ENCODE results near the gene HLA-C.
"Not testable (repeated sequence)": the region's sequence is repeated elsewhere in the genome, so short reads cannot be mapped to it uniquely, and the experiment has no call there.

The HLA-C gene

DNA sequence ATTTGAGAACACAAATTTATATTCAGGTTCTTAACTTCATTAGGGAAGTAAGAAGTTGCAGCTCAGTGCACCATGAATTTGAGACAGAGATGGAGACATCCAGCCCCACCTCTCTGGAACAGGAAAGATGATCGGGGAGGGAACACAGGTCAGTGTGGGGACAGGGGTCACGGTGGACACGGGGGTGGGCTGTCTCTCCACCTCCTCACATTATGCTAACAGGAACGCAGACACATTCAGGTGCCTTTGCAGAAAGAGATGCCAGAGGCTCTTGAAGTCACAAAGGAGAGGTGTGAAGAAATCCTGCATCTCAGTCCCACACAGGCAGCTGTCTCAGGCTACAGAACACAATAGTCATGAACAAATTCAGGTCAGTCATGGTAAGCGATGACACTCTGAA is 3.1 kb downstream of the HLA-C start:
- FAIRE-seq = no peak

DNA sequence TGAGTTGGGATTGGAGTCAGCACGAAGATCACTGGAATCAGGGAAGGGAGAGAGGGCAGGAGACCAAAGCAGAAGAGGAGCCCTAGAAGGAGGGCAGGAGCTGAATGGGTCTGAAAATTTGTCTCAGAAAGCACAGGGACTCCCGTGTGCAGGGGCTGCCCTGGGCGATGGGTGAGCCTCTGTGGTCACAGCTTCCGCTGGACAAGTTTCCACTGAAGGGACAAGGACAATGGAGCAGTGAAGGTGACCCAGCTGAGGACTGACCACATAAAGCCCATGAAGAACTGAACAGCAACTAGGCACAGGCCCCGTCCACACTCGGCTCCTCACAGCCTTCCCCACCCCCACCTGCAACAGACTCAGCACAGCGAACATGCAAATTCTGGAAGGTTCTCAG is 3.5 kb downstream of the HLA-C start:
- no peak for FAIRE-seq

DNA sequence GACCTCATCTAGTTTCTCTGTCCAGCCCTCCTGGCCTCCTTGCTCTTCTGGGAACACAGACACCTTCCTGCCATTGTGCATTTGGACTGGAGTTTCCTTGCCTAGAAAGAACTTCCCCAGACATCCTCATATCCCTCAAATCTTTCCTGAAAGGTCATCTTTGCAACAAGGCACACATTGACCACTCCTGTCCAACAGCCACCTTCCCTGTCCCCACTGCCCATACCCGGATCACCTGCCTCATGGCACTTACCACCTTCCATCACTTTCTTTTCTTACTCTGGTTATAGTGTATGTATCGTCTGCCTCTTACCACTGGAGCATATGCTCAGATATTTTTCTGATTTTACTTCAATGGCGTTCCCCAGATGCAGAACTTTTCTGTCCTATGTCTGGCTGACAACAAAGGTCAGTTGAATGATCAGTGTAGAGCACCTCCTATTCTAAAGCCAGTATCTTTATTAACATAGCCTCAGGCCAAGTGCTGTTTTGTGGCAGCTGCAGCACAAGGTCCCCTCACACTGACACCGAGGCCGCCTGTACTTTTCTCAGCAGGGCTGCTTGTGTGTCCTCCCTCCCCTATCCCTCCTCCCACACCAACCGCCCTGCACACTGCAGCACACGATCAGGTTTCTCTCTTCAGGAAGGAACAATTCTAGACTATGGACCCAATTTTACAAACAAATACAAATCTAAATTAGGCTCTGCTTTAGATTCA is 4.1 kb downstream of the HLA-C start:
- FAIRE-seq = no peak

DNA sequence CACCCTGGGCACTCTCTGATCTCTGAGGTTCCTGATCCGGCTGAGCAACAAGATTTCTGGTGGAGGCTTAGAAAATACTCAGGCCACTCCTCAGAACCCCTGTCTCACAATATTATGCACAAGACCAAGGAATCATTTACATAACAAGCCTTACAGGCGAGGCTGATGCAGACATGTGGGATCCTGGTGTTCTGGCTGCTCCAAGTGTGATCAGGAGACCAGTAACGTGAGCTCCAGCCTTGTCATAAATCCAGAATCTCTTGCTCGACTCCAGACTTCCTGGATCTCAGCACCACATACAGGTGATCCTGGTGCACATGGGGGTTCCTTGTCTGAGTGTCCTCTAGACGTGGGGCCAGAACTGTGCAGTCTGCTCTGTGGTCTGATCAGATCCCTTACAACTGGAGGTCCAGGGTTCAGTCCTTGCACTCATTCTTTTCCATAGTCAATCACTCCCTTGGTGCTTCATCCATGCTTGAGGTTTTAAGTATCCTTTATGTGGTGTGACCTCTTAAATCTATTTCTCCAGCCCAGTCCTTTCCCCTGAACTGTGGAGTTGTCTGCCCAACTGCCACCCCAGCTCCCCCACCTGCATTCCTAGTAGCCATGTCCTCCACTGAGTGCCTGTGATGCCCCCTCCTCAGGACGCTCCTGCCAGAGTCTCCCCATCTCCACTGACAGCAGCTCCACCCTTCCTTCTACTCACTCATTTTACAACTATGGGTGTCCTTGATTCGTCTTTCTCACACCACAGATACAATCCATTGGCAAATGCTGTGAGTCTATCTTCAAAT is 5.1 kb downstream of the HLA-C start:
- FAIRE-seq = no peak

DNA sequence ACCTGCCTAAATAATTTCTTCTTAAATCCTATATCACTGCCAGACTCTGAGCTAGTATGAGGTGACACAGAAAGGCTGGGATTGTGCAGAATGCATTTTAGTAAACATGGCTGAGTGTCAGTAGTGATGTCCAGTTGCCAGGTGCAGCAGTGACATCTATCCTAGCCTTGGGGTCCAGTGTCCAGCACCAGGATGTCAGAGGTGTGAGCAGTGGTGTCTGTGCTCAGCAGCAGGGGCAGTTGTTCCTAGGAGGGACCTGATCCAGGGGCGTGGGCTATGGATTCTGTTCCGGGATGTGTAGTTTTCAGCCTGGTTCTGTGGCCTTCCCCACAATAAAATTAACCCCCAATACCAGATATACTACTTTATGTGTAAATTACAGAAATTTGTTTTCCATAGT is 6.0 kb downstream of the HLA-C start:
- FAIRE-seq = no peak

DNA sequence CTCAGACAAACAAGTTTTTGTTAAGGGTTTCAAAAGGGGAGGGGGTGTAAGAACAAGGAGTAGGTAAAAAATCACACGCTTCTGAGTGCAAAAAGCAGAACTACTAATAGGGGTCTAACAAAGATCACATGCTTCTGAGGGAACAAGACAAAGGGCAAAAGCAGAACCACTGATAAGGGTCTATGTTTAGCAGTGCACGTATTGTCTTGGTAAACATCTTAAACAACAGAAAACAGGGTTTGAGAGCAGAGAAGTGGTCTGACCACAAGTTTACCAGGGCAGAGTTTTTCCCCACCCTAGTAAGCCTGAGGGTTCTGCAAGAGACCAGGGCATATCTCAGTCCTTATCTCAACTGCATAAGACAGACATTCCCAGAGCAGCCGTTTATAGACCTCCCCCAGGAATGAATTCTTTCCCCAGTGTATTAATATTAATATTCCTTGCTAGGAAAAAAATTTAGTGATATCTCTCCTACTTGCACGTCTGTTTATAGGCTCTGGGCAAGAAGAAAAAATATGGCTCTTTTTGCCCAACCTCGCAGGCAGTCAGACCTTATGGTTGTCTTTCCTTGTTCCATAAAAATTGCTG is 8.5 kb downstream of the HLA-C start:
- FAIRE-seq = not testable (repeated sequence)

DNA sequence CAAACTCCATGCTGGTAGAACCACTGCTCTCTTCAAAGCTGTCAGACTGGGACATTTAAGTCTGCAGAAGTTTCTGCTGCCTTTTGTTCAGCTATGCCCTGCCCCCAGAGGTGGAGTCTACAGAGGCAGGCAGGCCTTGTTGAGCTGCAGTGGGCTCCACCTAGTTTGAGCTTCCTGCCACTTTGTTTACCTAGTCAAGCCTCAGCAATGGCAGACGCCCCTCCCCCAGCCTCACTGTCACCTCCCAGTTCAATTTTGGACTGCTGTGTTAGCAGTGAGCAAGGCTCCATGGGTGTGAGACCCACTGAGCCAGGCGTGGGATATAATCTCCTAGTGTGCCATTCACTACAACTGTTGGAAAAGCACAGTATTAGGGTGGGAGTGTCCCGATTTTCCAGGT is 11.9 kb downstream of the HLA-C start:
- FAIRE-seq = not testable (repeated sequence)

DNA sequence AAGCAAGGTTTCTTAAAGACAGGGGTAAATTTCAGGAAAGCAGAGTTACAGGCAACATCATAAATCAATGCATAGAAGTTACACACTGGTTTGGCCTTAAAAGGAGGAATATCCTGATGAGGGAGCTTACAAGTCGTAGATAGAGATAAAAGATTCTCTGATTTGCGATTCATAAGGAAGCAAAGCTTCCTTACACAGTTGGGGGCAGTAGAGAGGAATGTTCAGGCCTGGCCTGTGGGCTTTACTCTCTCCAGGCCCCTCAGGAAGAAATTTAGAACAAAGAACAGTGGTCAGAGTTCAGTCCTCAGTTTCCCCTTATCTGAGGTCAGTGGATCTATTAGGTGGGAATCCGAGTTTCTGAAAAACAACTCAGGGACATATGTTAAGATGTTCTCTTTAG is 19.3 kb downstream of the HLA-C start:
- no peak for FAIRE-seq

DNA sequence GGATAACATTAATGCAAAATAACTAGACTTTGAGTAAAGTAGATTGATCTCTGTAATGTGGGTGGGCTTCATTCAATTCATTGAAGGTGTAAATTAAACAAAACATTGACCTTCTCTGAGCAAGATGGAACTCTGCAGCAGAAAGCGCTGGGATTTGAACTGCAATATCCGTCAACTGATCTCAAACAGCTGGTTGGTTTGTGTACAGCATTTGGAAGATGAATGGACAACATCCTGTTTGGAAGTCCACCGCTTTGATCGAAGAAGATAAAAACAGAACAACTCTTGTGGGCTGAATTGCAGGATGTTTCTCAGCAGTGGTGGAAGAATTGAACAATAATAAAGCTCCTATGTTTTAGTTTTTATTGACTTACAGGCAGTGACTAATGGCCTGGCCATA is 20.6 kb downstream of the HLA-C start:
- no peak for FAIRE-seq

DNA sequence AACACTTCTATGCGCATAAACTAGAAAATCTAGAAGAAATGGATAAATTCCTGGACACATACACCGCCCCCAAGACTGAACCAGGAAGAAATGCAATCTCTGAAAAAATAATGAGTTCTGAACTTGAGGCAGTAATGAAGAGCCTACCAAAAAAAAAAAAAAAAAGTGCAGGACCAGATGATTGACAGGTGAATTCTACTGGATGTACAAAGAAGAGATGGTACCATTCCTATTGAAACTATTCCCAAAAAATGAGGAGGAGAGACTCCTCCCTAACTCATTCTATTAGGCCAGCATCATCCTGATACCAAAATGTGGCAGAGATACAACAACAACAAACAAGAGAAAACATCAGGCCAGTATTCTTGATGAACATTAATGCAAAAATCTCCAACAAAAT is 22.7 kb downstream of the HLA-C start:
- no peak for FAIRE-seq

DNA sequence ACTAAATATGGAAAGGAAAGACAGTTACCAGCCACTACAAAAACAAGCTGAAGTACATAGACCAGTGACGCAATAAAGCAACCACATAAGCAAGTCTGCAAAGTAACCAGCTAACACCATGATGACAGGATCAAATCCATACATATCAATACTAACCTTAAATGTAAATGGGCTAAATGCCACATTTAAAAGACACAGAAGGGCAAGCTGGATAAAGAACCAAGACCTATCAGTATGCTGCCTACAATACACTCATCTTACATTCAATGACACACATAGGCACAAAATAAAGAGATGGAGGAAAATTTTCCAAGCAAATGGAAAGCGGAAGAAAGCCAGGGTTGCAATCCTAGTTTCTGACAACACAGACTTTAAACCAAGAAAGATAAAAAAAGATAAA is 24.1 kb downstream of the HLA-C start:
- FAIRE-seq = no peak

DNA sequence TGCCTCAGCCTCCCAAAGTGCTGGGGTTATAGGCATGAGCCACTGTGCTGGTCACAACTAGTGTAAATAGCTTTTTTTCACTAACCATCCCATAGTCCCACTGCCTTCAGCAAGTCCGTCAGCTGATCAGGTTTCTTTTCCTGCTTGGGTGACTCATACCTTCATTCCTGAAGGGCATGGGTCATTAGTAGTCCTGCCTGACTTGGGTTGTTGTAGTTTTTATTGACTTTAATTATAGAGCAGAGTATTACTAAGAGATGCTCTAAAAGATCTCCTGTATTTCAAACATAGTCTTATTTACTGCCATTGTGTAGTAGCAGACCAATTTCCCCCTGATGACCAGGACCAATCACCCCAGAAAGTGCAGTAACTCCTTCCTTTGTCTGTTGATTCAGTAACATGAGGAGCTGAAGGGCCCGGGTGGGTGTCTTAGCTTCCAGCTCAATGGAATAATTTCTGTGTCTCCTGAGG is 25.8 kb downstream of the HLA-C start:
- FAIRE-seq = no peak

DNA sequence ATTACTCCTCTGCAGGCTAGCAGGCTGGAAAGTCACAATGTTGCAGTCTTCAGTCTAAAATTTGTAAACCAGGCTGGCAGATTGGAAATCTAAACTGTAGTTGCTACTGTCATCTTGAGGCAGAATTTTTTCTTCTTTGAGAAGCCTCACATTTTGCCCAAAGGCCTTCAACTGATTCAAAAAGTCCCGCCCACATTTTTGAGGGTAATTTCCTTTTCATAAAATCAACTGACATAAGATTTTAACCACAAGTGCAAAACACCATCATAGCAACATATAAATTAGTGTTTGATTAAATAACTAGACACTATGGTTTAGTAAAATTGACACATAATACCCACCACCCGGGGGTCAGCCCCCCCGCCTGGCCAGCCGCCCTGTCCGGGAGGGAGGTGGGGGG is 28.4 kb downstream of the HLA-C start:
- FAIRE-seq = no peak

DNA sequence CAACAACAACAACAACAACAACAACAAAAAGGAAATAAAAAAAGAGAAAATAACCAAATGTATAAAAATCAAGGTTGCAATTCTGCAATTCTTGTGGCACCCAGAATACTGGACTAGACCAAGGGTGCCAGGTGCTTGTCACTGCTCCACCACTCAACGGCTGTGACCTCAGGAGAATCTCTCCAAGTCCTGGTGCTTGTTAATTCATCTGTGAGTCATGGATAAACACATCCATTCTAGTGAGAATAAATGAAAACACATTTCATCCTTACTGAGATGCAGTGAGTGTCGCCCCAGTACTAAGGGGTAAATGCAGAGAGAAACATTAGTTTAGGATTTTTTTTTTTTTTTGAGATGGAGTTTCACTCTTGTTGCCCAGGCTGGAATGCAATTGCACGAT is 32.0 kb downstream of the HLA-C start:
- FAIRE-seq = no peak

DNA sequence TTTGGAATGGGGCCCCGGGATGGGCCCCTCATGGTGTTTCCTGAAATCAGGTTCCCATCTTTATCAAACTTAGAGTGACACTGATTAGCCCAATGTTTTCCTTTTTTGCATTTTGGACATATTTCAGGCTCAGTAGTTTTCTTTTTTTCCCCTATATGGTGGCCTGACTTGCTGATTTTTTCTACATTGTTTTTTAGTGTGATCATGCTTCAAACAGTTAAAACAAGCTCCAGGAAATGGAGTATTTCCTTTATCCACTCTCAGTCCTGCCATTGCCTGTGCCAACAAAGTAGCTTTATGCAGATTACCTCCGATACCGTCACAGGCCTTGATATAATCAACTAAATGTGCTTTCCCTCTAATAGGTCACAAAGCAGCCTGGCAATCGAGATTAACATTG is 37.8 kb downstream of the HLA-C start:
- not testable (repeated sequence) for FAIRE-seq

DNA sequence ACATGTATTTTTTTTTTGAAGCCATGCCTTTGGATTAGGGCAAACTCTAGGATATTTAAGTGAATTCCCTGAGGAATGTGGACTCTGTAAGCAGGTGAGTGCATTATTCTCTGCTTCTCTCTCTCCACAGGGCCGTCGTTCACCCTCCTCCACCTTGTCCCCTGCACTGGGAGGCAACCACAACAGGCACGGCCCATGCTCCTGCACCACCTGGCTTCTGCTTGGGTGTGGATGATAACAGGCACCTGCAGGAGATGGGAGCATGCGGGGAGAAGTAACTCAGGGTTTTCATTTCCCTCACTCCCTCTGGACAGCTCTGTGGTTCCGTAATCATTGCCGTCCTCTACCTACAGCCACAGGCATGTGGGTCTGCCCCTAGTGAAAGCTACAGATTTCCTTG is 43.4 kb downstream of the HLA-C start:
- no peak for FAIRE-seq

DNA sequence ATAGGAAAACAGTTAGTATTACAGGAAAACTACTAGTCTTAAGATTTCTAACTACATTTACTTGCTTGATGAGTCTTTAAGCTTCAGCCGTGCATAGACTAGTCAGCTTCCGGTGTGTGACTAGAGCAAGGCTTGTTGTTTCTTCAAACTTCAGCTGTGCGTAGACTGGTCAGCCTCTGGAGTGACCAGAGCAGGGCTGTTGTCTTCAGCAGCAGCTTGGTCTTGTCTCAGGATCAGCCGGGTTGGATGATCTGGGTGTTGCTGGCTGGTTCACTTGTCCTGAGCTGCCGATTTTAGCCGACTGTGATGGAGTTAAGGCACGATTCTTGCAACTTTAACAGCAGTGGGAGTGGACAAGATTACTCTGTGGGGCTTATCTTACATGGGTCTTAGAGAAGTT is 44.7 kb downstream of the HLA-C start:
- FAIRE-seq = no peak

DNA sequence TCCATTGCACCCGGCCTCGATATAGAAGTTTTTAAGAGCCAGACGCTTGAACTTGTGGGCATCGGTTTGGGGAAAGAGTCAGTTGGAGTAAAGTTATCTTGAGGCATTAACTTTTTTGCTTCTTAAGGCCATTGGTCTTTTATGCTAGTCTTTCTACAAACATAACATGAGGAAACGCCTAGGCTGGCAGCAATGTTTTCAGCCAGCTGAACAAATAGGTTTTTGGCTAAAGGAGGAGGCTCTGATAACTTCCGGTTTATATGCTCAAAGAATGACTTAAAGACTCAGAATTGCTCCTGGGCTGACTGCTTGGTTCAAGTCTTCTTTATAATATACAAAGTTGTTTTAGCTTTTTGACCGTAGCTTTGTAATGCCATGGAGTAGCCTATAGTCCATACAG is 46.2 kb downstream of the HLA-C start:
- no peak for FAIRE-seq

DNA sequence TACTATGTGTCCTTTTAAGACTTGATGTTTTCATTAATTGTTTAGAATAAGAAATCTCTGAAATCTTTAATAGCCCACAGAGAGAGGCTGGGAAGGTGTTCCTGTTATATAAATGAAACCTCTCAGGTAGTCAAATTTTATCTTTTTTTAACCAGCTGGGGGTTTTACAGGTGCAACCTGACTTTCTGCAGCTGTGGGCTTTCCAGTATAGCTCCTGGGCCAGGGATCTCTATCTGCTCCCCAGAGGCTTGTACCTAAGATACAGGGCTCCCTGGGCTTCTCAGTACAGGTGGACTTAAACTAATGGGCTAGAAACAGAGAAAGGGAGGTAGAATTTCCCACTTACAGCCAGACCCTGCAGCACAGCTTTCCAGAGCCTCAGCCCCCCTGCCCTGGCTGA is 49.4 kb downstream of the HLA-C start:
- FAIRE-seq = no peak
